GM11168 (cell line): ENCODE data around the gene PIK3C2B.

Source experiments
- in situ Hi-C: fragments of 300-500 bp; cut with MboI; formaldehyde crosslinking; loops from one replicate; pipeline ENCODE4 v1.12.0; 2022; ENCODE audit warnings: low sequenced_read_pairs; ENCODE audit not compliant: unreplicated experiment

The PIK3C2B gene

DNA sequence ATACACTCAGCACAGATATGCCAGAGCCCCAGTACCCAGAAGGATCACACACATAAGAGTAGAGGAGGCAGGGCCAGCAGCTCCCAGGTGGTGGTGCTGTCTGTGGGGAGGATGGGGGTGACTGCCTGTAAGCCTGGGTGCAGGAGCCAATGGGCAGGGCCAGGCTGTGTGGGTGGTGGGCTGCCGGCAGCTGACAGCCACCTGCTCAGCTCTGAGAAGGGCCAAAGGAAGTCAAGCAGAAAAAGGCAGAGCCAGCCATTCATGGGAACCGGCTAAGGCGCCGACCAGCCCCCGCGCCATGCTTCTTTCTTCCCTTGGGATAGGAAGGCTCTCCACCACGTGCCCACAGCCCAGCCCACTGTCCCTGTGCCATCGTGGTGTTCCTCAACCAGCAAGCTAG, 14.1 kb downstream of the PIK3C2B start:
- in situ Hi-C loops = no loop called here

DNA sequence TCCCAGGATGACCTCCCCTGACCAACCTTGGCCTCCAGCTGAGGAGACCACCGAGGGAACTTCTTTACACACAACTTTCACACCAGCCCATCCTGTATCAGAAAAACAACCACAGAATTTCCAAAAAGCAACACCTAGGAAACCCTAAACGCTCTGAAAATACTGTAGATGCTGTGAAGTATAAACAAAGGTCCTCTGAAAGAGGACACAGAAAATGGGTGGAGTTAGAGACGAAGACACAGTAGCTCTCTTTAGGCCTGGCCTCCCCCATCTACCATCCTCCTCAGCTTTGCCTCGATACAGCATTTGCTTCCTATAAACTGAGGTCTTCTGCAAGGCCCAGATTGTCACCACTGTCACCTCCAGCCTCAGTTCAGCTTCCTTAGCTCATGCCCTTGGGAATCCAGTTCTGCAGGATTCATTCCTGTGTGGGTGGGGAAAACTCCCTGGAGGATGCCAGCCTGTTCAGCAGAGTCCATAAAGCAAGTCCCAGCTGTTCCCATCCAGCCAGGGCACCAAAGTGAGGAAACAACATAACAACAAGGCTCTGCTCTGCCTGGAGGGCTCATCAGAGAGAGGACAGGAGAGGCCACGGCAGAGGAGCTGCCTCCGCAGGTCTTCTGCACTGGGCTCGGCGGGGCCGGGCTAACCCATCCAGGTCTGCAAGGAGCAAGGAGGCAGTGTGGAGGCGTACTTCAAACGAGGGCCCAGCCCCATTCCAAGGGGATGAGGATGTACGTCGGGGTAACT, 15.0 kb downstream of the PIK3C2B start:
- in situ Hi-C loops = no loop called here

DNA sequence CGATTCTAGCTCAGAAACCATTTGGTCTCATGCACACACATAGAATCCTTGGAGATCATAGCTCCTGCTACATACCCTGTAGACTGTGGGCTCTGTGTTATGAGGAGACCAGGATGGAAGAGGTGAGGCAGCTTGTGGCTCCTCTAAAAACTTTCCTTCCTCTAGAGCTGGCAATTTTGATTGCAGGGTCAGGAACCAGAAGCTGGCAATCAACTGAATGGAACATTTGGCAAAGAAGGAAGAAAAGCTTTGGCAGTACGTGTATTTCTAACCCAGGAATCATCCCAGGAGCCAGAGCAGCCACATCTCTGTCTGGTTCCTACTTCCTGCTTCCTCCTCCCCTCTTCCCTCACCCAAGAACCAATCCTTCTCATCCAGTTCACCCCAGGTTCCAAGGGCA, 15.7 kb downstream of the PIK3C2B start:
- in situ Hi-C loops = no loop called here

DNA sequence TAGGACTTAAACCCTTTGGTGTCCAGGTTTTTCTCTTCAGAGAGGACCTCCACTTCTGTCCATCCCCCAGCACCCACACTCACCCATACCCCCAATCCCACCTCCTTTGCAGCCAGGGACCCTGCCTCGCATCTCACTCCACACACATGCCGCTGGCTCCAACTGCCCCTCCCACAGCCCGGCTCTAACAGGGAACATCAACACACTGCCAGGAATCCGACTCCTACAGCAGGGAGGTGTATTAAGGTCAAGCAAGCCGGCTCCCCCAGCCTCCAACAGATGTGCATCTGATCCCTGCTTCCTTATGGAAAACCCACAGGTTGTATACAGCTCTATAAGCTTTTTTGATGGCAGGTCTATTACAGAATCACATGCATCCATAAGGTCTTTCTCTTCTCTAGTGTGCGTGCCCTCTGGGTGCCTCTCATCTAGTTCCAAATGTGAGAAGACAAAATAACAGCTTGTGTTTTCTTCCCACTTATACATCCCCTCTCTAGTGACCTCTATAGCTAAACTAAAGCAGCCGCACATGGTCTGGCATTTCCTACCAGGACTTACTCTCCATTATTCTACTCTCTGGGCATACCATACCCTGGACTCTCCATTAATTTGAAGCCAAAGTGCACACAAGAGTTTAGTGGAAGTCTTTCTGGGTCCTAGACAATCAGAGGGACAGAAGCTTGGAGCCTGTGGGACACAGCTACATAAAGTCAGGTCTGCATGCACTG, 16.3 kb downstream of the PIK3C2B start:
- in situ Hi-C loops = no loop called here

DNA sequence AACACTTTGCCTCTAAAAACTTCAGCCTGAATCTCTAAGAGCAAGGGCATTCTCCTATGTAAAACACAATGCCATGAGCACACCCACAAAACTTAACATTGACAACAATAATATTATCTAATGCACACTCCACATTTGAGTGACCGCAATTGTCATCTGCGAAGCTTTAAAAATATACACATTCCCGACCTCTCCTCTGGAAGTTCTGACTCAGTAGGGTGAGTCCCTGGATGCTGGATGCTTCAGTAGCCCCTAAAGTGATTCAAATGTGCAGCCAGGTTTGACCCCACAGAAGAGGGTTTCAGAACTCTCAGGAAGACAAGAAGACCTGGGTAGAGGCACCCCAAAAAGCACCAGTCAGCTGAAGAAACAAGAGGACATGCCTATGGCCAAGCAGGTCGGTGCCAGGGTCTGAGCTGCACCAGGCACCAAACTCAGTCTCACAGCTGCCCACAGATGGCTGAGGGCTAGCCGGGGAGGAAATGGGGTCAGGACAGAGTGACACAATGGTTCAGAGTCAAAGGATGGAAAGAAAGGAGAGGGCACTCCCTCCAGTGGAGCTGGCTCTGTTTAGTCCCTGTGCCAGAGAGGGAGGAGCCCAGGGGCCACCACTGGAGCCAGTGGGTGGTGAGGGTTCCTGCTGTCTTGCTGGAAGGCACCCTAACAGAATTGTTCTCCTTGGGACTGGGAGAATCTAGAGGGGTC, 17.4 kb downstream of the PIK3C2B start:
- in situ Hi-C loops = no loop called here

DNA sequence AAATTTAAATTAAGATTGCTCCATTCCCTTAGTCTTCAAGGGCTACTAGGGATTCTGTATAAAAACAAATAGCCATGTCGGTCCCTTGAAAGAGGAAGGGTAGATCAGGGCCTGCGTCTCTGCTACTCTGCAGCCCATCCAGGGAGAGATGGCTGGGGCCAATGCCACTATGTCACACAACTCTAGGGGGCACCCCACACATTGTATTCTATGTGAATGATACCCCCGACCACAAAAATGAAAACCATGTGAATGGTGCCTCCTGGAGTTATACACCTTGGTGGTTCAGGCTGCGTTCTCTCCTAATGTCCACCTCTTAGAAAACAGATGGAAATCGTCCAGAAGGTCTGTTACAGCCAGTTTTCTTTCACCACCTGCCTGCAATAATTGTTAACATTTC, 18.0 kb downstream of the PIK3C2B start:
- in situ Hi-C loops = no loop called here

DNA sequence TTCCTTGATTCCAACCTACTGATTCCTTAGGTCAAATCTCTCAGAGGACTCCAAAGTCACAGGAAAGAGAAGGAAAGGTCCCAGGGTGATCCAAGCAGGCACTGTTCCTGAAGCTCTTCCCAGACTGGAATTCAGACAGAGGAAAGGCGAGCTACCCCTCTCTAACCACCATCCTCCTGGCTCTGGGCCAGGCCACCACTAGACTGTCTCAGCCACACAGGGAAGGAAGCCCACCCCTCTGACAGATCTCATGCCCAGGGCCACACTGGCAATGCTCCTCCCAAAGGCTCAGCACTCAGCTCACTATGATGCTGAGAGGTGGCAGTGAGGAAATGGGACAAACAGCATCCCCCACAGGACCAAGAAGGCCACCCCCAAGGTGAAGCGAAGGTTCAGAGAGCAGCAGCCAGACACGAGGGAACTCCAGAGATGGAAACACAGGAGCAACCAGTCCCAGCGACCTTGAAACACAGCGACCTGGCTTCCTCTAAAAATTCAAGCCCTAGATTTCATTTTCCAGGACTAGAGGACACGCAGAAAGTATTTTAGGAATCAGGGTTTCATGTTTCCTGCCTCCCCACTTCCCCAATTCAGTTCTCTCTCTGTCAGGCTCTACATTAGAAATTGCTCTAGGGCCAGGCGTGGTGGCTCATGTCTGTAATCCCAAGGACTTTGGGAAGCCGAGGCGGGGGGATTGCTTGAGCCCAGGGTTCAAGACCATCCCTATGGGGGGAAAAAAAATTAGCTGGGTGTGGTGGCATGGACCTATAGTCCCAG, 18.8 kb downstream of the PIK3C2B start:
- in situ Hi-C loops = no loop called here

DNA sequence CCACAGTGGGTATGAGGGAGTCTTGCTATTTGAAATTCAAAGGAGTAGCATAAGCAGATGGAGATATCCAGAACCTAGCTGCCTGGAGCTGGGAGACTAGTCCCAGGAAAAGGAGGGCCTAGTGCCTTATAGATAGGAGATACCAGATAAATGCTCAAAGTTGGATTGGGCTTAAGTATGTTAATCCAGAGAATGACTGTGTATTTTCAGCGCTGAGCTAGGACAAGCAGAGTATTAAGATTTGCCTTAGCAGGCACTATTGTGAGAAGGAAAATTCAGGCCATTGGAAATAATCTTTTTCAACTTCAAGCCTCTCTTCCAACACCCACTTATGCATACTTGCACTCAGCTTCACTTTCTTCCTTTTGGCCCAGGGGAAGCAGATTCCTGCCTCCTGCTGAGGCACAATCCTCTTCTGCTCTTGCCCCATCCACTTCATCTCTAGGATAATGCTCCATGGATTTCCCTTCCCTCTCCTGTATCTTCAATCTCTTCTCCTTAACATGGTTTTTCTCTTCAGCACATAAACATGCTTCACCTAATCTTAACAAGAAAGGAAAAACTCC, 21.1 kb downstream of the PIK3C2B start:
- in situ Hi-C loops = no loop called here

DNA sequence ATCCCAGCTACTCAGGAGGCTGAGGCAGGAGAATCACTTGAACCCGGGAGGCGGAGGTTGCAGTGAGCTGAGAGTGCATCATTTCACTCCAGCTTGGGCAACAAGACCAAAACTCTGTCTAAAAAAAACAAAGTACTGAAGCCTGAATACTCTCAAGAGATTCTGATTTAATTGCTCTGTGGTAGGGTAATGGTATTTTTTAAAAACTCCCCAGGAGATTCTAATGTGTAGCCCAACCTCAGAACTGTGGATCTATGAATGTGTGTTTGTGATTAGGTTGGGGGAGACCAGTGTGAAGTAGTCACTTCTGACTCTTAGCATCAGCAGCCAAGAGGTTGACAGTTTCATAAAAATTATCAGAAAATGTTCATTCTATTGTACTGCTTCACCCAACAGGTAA, 21.9 kb downstream of the PIK3C2B start:
- in situ Hi-C loops = no loop called here

DNA sequence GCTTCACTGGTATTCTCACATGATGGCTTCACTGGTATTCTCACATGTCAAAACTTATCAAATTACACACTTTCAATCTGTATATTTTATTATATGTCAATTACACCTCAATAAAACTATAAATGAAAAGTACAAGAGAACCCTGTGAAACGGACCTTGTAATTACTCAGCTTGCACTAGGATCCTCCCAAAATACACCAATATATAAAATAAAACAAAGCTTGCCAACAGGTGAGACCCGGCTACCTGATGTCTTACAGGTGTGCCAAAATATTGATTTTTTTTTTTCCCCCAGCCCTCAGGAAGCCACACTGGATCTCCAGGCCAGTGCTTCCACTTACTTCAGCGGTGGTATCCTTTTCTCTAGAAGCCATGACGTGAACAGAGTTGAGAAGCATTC, 22.9 kb downstream of the PIK3C2B start:
- in situ Hi-C loops = no loop called here

DNA sequence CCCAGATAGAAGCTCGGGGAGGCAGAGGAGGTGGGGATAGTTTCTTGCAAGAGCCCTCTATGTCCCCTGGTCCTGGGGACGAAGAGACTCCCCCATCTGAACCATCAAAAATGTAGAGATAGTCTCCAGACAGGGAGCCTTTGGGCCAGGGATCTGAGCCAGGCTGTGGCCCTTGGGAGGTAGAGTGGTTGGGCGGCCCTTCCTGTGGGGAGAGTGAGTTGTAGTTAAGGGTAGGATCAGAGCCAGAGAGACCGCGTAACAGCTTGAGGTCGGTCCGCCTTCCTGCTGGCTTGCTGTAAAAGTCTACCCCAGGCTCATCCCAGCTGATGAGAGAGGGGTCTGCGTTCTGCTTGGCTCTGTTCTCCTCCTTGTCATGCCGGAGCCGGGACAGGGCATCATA, 25.3 kb downstream of the PIK3C2B start:
- in situ Hi-C loops = no loop called here

DNA sequence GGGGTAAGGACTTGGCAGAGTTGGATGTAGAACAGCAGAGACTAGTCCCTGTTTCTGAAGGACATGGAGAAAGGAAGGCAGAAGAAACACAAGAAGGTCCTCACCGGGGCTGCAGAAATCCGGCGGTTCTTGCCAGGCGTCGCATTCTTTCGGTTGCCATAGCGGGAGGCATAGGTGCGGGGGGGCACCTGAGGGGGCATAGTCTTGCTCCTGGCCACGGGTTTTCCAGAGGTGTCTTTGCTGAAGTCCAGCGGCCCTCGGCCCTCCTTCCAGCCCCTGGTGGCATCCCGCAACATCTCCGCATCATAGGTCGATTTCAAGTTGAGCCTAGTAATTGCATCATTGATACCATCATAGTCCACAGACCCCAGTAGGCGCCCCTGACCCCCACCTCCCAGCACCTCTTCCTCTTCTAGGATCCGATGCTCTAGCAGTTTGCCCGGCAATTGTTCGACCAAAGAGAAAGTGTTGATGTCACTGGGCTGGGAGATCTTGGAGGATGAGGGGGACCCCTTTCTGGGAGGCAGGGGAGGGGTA, 25.8 kb downstream of the PIK3C2B start:
- in situ Hi-C loops = no loop called here

DNA sequence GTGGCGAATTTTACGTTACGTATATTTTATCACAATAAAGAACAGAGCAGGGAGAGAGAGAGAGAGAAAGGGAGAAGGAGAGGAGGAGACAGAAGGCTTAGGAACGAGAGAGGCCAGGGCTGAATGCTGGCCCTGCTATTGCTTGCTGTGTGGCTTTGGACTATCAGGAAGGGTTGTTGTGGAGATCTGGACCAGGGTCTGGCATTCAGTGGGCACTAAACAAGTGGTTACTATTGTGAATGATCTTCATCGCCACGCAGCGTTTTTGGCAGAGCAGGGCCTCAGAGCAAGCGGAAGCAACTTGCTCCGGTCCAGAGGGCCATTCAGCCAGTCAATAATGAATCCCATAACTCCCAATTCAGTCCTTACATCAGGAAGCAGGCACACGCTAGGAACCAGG, 26.4 kb downstream of the PIK3C2B start:
- in situ Hi-C loops = no loop called here

DNA sequence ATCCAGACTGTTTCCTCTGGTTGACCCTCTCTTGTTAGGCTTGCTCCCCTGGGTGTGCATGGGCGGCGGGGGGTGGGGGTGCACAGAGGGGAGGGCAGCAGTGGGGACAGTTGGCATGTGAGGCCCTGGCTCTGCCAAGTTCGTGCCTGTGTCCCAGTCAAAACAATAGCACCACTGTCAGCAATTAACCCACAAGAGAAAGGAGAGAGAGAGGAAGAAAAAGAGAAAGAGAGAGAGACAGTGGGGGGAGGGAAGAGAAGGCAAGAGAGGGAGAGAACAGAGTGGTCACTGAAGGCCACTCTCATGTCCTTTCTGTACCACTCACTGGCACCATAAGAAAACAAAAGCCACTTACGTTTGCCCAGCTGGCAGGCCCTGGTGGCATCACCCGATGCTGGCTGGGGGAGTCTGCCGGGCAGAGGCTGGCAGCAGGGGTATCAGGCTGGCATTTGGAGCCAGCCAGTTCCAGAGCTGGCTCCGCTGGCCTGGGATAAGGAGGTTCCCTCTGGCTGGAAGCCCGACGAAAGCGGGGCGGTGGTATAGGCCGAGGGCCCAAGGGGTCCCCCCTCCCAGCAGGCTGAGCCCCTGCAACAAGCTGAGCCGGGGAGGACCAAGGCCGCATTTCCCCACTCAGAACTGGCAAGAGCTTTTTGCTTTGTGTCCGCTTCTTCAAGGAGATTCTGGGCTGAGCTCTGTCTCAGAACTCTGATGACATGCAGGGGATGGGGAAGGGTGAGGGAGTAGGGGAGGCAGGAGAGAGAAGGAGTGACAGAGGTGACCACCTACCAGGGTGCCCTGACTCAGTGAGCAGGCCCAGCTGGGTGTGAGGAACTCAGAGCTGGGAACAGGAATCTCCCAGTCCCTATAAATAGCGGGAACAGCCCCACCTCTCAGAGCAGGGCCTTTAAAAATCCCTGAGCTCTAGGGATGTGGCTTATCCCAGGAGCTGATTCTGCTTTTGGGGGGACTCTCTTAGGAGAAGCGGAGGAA, 27.9 kb downstream of the PIK3C2B start:
- in situ Hi-C loops = no loop called here

DNA sequence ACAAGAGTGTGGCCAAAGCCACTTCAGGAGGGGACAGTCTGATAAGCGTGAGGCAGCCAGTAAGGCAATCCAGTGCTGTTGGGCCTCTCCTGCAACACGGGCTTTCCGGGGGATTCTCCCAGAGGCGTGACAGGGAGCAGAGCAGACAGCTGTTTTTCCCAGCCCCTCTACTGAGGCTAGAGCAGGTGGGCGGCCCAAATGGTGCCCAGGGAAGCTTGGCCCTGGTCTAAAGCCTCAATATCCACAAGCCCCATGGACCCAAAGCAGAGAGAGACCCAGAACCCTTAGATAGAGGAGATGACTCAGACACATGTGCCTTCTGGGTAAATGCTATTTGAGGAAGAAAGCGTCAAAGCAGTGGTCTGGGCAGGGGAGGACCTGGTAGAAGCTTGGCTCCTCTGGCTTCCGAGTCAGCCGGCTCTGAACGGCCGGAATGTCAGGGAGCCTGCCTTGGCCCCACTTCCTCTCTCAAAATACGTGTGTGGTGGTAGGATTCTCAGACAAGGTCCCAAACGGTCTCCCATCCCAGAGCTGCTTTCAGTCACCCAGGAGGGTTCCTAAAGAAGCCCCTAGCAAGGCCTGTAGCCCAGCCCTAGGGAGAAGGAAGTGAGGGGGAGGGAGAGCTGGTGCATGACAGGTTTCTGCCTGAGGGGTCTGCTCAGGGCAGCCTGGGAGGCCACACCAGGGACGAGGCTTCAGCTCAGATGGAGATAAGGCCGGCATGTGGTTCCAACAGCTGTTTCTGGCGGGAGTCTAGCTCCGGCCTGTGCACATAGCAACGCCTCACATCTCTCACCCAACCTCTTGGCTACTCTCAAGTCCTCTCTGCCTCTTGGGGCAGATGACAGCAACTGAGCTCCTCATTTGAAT, 28.8 kb downstream of the PIK3C2B start:
- in situ Hi-C loops = no loop called here

DNA sequence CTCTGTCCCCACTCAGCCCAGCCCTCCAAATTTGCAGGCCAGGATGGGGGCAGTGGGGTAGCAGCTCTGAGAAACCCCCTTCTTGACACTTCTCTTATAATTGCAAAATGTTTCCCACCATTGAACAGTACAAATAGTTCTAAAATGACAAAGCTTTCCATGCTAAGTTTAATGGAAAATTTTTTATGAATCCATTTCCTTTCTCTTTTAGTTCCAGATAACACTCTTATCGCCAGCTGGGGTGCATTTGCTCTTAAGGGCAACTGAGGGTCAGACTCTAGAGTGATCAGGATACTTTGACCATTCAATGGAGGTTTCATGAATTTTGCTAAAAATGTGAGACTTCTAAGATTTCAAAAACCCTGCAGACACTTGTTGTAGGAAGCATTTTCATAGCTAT, 29.9 kb downstream of the PIK3C2B start:
- in situ Hi-C loops = no loop called here

DNA sequence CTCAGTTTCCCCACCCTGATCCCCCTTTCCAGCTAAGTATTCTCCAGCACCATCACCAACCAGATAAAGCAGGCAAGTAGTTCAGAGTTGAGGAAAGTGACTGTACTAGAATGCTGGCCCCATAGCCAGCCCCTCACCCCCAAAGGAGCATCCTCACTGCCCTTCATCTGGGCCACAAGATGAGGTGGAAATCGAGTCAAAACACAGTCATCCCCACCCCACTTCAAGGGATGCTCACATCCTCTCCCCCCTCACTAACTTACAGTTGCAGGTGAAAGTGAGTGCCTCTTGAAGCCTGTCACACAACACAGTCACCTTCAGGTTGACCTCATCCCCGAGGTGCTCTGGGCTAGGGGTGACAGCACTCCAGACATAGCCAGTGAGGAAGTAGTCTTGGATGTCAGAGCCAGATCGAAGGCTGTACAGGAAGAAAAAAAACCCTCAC, 30.4 kb downstream of the PIK3C2B start:
- in situ Hi-C loops = no loop called here
